ENCODE measurements around the gene OMP.
"Not testable (repeated sequence)": the region's sequence is repeated elsewhere in the genome, so short reads cannot be mapped to it uniquely, and the experiment has no call there.

GRCh38 chr11:77097180-77097579 lies 5.5 kb upstream of the OMP start:
- not testable (repeated sequence) for TF ChIP-seq CTCF, POLR2AphosphoS5, EP300, POLR2A (IDR thresholded peaks at IDR 0.05)
